GM21515 (cell line): Measurements from ENCODE around the gene AGBL2.
"Not testable (repeated sequence)": the region's sequence is repeated elsewhere in the genome, so short reads cannot be mapped to it uniquely, and the experiment has no call there.

ENCODE experiments used
- ATAC-seq: cut with Tn5 transposase; IDR thresholded peaks from one replicate; pipeline ENCODE4 v1.9.1; 2021; ENCODE audit not compliant: unreplicated experiment

The AGBL2 gene

GRCh38 chr11:47691979-47692378 lies 23.2 kb downstream of the AGBL2 start:
- ATAC-seq = no peak

GRCh38 chr11:47689480-47689879 lies 25.7 kb downstream of the AGBL2 start:
- ATAC-seq = no peak

GRCh38 chr11:47688991-47689390 lies 26.2 kb downstream of the AGBL2 start:
- ATAC-seq = no peak

GRCh38 chr11:47688111-47688510 lies 27.1 kb downstream of the AGBL2 start:
- no peak for ATAC-seq

DNA sequence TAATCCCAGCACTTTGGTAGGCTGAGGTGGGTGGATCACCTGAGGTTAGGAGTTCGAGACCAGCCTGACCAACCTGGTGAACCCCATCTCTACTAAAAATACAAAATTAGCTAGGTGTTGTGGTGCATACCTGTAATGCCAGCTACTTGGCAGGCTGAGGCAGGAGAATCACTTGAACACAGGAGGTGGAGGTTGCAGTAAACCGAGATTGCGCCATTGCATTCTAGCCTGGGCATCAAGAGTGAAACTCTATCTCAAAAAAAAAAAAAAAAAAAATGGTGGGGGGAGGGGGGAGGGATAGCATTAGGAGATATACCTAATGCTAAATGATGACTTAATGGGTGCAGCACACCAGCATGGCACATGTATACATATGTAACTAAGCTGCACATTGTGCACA lies 28.5 kb downstream of the AGBL2 start:
- not testable (repeated sequence) for ATAC-seq

- ATAC-seq = no peak
Measured at GRCh38 chr11:47686151-47686550, 29.0 kb downstream of the AGBL2 start.

- ATAC-seq = no peak
Measured at GRCh38 chr11:47675851-47676250, 39.3 kb downstream of the AGBL2 start.

DNA sequence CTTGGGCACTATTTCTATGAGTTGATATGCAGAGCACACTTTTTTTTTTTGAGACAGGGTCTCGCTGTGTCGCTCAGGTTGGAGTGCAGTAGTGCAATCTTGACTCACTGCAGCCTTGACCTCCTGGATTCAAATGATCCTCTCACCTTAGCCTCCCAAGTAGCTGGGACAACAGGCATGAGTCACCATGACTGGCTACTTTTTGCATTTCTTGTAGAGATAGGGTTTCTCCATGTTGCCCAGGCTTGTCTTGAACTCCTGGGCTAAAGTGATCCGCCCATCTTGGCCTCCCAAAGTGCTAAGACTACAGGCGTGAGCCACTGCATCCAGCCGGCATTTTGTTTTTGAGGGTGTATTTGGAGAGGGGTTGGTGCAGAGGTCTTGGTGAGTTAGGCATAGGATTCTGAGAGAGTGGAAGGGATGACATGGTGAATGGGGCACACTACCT lies 42.9 kb downstream of the AGBL2 start:
- ATAC-seq = no peak

GRCh38 chr11:47669856-47670255 lies 45.3 kb downstream of the AGBL2 start:
- no peak for ATAC-seq

DNA sequence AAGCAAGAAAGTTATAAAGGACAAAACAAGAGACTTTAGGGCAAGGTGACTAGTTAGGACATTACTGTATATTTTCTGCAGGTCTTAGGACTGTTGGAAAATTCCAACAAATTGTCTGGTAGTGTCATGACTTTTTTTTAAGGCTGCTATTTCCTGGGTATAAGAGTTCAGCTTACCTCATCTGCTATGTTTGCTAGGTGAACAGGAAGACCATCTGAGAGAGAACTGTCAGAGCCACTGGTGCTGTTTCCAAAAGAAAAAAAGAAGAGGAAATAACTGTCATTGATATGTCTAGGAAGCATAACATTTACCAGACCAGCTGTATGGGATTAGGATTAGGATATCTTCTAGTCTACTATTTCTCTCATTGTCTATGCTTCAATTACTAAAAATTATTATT lies 46.5 kb downstream of the AGBL2 start:
- no peak for ATAC-seq

GRCh38 chr11:47667555-47667954 lies 47.6 kb downstream of the AGBL2 start:
- no peak for ATAC-seq

GRCh38 chr11:47667135-47667534 lies 48.0 kb downstream of the AGBL2 start:
- no peak for ATAC-seq

- ATAC-seq = not testable (repeated sequence)
Measured at GRCh38 chr11:47664936-47665335, 50.2 kb downstream of the AGBL2 start.

DNA sequence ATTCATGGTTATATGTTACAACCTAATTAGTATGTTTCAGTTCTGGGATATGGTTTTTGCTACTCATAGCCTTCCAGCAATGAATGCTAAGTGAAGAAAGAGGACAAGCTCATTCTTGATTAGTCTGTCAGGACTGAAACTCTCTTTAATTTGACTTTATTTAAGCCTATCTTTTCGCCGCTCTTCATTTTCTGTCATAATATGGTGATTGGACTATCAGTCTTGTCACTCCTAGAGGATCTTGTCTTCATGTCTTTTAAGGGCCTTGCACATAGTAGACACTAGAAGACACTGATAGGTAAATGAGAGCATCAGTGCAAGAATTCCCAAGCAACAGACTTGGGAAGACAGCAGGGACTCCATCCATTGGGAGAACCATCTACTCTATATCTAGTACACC lies 53.9 kb downstream of the AGBL2 start:
- no peak for ATAC-seq

DNA sequence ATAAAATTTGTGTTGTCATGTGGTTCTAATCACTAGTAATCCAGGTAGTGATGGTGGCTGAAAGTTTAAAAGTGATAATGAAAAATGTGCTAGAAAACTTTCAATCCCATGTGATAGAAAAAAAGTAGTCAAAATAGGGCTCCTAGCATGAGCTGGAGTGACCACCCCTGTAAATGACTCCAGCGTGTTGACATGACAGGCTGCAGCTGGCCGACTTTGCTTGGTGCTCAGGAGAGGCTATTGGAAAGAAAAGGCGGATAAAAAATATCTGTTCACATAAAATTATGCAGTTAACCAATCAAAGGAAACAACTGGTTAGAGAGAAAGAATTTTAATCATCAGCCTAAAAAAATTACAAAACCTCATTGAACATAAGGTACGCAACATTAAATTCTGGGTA lies 55.9 kb downstream of the AGBL2 start:
- ATAC-seq = no peak

GRCh38 chr11:47656260-47656885 lies 58.8 kb downstream of the AGBL2 start:
- no peak for ATAC-seq

DNA sequence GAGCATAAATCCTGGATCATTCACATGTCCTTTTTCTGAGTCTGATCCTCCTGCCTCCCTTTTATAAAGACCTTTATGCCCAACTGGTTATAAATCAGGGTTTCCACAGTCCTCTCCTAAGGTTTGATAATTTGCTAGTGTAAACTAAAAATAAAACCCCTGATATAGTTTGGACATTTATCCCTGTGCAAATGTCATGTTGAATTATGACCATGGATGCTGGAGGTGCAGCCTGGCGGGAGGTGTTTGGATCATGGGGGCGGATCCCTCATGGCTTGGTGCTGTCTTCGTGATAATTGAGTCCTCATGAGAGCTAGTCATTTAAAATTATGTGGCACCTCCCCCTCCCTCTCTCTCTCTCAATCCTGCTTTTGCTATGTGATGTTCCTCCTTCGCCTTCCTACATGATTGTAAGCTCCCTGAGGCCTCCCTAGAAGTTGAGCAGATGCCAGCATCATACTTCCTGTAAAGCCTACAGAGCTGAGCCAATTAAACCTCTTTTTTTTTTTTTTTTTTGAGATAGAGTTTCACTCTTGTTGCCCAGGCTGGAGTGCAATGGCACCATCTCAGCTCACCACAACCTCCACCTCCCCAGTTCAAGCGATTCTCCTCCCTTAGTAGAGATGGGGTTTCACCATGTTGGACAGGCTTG lies 63.2 kb downstream of the AGBL2 start:
- ATAC-seq = no peak

DNA sequence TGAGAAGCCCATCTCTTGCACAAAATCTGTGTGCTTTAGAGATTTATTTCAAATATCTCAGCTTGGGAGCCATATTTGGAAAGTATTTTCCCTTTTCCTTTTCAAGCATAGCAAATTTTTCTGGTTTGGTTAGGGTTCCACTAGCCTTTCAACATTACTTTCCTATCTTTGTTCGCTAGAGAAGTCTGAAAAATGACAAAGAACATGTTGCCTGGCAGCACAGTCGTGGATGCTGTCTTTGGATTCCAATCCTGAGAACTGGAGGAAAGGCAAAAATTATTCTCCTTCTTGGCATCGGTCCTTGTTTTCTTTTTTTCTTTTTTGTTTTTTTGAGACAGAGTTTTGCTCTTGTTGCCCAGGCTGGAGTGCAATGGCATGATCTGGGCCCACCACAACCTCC lies 65.9 kb downstream of the AGBL2 start:
- ATAC-seq = no peak

- ATAC-seq = no peak
Measured at GRCh38 chr11:47646019-47646418, 69.2 kb downstream of the AGBL2 start.

DNA sequence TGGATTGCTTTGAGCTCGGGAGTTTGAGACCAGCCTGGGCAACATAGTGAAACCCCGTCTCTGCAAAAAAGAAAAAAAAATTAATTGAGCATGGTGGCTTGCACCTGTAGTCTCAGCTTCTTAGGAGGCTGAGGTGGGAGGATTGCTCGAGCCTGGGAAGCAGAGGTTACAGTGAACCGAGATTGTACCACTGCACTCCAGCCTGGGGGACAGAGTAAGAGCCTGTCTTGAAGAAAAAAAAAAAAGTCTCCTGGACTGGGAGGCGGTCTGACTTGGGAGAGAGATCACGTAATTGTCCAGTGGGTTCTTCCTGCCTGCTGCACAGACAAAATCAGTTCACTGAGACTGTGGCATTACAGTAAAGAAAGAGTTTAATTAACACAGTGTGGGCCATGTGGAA lies 69.7 kb downstream of the AGBL2 start:
- no peak for ATAC-seq

GRCh38 chr11:47642099-47642855 lies 72.9 kb downstream of the AGBL2 start, which contains the start of gene MTCH2:
MTCH2 (minus strand) TSS chr11:47642559; CDS start chr11:47642465, 94 bp downstream.
- ATAC-seq = peak; percentile 84

DNA sequence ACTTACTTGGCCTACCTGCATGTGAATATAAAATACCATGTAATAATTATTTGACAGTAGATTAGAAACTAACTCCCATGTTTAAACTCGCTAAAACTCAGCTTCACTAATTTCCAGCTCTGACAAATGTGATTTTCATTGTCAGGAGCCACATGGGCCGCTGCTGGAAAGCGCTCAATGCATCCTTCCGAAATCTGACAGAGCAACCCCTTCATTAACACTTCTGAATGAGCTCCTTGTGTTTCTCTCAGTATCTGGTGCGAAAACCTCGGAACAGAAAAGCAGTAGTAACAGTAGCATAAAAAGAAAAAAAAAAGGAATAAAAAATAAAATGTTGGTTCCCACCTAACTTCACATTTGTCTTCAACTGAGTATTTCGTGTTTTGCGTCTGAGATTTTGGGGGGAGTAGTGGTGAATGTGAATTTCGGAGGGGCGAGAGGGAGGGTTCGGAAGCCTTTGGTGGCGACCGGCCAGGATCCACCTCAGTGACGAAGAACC lies 73.5 kb downstream of the AGBL2 start:
- ATAC-seq = no peak
